GM04504 (cell line): Measurements from ENCODE around the gene HCN1.

Experiments used
- DNase-seq: peaks from one replicate; pipeline ENCODE4 v3.0.0-alpha.2; 2012; ENCODE audit warnings: low read depth

HCN1 gene

DNA sequence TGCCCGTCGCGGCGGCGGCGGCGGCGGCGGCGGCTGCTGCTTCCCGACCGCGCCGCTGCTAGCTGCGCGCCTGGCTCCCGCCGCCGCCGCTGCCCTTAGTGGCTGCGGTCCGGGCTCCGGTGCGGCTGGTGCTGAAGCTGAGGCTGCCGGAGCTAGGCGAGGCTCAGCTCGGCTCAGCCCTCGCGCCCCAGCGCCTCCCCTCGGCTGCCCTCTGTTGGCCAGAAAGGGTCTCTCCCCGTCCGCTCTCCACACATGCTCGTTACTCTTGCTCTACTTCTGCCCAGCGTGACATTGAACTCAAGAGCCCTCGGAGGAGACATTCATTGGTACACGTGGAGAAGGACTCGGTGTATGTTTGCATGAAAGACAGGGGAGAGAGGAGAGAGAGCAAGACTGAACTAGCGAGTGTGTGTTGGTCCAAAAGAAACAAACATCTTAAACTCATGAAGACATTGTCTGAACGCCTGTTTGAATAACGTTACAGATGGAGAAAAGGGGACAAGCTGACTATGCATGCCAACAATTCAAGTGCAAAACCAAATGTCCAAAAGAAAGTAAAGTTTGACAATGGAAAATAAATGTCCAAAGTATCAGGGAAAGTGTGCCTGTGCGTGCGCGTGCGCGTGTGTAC is at the start of gene HCN1:
HCN1 (minus strand) TSS at position 175 of the 631 bp plus-strand sequence.
- peak; percentile 34 for DNase-seq

DNA sequence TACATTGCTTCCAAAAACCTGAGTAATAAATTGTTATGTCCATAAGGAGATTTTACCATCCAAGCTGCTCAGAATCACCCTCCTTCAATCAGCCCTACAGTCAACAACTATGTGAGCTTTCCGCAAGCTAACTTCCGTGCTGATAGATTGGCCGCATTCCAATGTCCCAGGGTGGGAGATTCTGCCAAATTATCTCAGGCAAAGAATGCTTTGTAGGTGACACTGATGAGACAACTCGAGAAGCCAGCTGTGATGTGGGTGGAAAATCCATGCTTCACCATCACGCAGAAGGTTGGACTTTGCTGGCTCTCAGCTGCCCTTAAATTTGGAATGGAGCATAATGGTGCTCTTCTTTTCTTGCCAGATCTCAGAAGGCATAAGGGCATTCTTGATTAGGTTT is 44.9 kb upstream of the HCN1 start:
- DNase-seq: no peak

DNA sequence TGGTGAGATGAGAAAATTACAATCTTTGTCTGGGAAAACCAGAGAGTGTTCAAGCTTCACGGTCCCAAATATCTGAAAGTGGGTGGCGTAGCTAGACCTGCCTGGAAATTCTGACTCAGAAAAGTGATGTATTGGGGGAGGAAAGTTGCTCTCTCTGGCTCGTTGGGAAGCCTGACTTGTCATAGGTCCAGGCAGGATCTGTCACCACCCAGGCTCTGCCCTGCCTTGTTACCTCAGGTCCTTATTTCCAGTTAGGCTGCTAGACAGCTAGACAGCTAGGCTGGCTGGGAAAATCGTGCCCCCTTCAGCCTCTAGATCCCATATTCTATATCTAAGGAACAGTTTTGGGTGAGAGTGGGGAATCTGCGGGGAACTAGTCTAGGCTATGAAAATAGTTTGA is 41.0 kb upstream of the HCN1 start:
- DNase-seq: no peak

DNA sequence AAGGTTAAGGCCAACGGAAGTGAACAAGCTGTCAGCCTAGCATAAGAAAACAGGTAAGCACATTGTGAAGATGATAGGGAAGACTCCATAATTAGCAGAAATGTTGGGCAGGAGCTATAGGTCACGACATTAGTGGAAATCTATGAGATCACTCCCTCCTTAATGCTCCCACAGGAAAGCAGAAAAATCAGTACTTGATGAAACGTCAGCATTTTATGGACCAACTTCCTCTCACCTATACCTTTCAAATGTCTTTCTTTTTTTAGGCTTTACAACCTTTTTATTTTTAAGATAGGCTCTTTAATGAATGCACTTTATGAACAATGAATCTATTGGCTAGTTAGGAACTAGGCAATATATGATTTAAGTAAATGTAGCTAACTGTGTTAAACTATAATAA is 29.4 kb upstream of the HCN1 start:
- DNase-seq: no peak

DNA sequence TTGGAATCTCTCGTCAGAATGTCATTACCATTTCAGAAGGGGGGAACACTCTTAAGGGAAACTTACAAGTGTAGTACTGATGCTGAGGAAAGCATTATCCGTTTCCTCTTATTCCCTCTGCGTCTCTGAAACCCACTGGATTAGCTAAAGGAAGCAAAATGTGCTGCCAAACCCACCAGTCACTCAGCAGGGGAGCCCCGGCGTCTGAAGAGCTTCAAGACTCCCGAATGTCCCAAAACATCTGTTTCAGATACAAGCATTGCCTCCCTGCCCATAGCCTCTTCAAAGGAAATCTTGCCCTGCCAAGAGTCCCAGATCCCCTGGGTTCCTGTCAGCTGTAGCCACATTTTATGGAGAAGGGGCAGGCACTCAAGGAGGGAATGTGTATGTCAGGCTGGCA is 1.0 kb upstream of the HCN1 start:
- no peak for DNase-seq

DNA sequence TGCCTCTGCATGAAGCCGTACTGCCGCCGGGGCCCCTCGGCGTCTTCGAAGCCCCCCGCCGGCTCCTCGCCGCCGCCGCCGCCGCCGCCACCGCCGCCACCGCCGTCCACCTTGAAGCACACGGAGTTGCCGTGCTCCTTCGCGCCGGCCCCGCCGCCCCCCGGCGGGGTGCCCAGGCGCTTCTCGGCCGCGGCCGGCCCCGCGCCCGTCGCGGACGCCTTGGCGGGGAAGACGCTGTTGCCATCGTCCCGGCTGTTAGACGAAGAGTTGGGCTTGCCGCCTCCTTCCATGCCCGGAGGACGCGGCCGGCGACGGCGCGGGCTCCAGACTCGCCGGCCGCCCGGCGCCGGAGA is 400 bp downstream of the HCN1 start:
- no peak for DNase-seq

DNA sequence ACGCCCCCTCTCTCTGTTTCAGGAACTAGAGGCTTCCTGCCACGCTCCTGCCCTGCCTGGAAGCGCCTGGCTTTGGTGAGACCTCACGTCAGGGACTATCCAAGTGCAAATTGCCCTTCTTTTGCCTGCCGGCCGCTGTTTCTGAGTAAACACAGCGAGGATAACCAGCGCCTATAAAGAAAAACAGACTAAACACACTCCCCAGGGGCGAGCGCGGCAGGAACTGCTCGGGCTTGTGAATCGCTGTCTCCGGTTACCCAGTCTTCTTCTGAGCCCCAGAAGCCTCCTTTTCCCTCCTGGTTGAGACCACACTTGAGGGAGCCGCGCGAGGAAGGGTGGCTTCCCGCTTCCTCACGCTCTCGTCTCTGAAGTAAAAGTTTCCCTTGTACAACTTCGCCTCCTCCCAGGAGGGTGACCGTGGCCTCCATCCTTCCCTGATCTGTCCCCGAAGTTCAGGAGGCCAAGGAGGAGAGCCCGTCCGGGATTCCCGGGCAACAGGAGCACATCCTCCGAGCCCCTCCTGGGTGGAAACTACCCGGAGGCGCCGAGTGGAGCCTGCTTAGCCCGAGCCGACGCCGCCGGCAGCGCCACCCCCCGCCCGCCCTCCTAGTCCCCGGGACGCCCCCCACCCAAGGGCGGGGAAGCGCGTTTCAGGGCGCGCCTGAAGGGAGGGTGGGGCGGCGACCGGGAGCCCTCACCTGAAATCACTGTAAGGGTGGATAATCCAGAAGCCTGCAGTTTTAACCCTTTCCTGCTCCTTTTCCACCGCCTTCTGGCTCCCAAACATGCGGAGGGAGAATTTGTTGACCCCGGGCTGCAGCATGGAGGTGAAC is 993 bp downstream of the HCN1 start:
- no peak for DNase-seq

DNA sequence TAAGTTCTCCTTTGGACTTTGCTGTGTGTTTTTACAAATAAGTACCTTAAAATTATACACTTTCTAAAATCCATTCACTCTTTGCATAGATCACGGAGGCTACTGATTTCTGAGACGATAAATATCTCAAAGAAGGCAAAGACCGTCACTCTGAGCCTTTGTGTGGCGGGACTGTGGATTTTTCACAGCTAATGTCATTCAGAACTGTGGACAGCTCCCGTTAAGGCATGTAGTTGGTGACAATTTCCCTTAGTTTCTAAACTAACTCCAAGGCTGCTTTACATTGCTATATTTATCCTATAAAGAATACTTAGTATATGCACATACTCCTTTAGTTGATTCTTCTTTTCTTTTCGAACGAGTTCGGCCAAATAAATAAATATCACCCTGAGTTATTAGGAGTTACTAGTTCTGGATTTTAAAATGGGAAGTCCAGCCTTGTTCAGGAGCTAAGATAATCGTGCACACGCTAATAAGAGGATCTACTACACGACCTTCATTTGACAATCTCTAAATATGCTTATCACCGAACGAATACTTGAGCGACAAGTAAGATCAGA is 1.8 kb downstream of the HCN1 start:
- DNase-seq: no peak

DNA sequence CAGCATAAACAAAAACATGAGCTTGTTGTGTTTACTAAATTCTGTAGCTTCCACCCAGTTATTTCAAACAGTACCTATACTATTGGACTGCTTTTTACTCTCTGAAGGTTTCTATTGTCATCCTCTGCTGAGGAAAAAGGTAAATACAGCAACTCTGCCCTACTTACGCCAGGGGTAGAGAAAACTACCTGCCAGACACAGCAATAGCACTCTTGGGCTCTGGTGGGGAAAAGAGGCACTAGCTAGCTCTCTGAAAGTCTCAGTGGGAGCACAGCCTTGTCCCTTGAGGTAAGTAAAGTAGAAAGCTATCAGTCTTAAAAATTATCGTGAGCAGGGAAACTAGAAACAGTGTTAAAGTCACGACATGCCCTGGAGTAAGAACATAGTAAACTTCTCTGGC is 3.7 kb downstream of the HCN1 start:
- no peak for DNase-seq

DNA sequence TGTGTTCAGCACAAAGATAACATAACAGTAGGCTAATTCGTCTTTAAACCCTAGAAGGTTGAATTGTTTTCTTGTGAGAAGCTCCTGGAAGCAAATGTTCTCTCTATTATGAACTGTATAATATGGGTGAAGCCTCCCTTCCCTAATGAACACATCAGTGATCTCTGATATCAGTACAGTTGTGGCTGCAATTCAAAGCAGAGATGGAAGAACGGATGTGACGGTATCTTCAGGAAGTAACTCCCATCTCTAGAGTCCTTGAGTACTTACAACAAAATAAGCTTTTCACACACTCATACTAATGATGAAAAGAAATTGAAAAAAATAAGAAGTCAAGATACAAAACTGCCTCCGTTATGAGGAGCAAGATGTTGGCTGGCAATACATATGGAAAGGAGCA is 4.5 kb downstream of the HCN1 start:
- no peak for DNase-seq

DNA sequence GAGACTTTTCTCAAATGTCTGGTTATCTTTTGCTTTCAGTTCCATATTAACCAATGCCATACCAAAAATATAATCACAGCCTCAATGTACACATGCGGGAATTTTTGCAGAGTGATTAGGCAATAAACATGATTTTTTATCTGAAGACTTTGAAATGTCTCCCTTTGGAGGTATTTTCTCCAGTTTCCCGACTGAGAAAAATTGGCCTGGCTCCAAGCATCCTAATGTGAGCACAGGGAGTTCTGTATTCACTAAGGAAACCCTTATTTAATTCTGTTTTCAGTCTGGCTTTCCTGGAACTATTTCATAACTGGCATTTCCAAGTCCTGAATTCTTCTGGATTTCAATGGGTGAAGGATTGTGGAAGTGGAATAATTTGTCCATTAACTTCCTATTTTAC is 8.5 kb downstream of the HCN1 start:
- no peak for DNase-seq

DNA sequence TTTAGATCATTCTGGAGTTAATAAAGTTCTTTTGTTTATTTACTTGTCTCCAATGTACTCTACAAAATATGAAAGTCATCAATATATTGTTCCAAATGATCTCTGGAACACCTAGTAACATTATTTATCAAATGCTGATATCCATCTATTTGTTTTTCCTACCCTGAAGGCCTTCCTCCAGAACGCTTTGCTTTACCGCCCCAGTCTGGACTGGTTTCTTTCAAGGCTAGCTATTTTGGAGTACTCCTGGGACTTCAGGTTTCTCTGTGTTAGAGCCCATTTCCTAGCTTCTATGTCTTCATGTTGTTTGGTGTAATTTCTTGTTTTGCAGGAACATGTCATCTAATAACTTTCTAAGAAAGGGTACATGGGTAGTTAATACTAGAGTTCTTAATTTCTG is 9.6 kb downstream of the HCN1 start:
- no peak for DNase-seq

DNA sequence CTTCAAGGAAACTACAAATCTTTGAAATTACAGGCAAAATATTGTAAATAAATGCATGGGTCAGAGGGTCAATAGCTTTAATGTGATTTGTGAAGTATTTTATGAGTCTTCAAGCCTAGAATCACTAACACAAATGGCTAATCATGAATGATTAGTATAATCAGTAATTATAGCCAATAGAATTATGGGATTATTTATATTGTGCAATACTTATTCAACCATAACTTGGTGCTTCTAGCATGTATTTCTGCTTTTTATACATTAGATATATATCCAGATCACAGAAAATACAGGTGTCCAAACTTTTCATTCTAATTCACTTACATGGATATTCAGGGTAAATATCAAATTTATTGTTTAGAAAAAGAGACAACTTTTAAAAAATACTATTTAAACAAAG is 12.1 kb downstream of the HCN1 start:
- no peak for DNase-seq

DNA sequence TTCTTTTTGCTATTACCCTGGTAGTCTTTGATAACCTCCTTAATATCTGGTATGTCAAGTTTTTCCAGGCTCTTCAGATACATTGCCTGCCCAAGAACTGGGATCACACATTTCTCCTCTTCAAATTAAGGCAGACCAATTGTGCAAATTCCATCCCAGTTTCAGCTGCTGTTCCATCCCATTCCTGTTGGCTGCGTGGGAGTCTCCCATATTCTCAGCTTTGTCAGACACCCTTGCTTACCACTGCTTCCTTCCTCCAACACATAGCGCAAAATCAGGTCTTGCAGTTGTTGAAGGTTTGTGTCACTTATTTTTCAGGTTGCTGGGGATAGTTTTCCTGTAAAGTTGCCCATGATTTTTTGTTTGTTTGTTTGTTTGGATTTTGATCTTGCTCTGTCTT is 15.2 kb downstream of the HCN1 start:
- DNase-seq: no peak

DNA sequence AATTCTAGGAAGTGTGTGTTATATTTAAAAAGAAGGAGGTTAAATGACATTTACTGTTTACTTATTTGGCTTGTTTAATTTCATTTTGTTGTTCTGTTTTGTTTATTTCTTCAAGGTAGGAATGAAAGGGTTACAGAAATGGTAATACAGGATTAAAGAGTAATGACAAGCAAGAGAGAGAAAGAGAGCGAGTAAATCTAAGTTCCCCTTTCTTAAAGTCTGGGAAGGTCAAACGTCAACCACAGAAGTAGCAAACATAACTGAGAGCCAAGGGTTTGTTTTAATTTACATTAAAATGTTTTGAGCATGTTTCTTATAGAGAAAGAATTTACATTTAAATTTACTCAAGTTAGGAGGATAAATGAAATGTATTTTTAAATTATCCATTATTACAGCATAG is 18.7 kb downstream of the HCN1 start:
- DNase-seq: no peak

DNA sequence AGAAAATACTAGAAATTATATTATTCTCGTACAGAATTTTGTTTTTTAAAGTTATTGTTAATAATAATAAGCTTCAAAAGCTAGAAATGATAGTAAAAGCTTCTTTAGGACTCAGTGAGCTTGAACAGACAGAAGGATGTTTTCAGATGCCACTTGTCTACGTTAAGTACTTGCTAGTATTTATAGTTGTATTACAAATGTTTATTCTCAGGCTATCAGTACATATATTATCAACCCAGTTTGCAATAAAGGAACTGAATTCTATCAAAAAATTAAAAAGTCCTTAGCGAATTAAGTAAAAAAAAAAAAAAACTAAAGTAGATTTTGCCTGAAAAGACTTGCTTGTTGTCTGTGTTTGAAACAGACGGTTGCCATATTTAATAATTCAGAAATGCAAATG is 23.9 kb downstream of the HCN1 start:
- no peak for DNase-seq

DNA sequence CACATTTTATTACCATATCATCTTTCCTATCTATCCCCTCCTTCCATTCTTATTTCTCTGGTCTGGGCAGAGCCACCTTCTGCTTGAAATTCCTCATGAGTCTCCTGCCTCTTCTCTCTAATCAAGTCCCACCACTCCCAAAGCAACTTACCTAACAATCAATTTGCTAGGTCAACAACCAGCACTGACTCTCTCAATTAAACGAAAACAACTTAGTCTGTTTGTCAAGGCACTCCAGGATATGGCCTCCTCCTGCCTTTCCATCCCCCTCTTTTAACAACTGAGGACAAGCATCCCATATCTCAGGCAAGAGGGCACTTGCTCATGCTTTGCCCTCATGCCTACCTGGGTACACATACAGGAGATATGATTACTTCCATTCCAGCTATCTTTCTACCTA is 47.4 kb downstream of the HCN1 start:
- DNase-seq: no peak

DNA sequence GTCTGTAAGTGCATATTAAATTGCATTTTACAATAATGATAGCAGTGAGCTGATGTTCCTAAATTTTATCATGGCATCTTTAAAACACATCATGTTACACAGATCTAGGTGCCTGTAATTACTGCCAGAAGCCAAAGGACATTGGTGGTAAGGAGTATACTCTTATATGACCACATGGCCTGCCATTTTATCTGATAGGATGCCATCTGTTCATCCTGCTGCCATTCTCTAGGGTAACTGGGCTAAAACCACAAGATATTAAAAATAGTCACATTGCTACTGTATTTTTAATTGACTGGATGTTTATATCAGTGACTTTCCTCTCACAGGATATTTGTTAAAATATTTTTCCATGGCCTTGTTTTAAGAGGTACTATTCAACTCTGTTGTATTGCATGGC is 53.1 kb downstream of the HCN1 start:
- DNase-seq: no peak

DNA sequence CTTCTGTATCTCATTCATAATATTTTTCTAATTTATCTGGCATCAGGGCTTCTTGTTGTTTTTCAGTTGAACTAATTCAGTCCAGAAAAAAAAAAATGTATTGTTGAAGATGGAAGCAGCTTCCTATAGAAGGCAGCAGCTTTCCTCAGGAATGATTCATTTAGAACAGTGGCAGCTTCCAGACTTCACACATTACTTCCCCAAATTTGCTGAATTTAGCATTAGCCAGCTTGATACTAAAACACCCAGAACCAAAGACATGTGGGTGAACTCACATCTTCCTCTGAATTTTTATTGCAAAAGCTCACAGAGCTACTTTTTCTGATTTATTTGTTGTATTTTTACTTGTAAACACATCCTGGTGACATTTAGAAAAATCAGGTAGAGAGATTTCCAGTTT is 53.8 kb downstream of the HCN1 start:
- no peak for DNase-seq

DNA sequence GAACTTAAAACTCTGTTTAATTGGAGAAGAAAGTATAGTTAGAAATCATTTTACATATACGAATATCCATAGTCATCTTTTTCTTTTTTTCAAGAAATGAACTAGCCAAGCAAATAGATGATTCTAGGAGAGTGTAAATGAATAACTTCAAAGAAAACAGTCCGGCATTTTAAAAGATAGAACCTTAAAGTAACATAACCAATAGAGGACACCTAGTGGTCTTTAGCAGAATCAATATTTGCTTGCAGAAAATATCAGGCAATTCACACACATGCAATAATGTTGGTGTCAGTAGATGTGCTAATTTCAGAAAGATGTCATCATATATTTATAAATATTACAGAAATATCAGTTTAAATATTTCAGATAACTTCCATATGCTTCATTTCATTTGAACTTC is 57.1 kb downstream of the HCN1 start:
- no peak for DNase-seq

DNA sequence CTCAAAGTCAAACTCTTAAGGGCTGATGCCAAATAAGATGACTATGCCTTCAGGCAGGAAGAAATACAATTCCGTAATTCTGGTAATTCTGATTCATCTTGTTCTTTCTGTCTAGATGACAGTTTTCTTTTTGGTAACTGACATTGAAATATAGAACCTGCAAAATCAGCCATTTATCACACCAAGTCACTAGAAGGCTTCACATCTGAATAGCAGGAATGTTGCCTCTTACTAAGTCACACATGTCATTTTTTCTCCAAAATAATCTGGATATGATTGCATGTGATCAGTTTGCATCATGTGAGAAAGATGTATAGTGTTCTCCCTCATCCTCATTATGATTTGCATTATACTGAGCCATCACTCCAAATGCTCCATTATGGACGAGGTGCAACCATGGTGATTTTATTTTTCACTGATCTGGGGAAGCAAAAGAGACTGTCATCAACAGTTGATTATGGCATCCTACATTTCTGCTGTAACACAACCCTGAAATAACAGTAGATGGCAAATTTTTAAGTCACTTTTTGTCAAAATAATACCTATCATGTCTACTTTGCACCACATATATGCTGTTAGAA is 69.0 kb downstream of the HCN1 start:
- no peak for DNase-seq

DNA sequence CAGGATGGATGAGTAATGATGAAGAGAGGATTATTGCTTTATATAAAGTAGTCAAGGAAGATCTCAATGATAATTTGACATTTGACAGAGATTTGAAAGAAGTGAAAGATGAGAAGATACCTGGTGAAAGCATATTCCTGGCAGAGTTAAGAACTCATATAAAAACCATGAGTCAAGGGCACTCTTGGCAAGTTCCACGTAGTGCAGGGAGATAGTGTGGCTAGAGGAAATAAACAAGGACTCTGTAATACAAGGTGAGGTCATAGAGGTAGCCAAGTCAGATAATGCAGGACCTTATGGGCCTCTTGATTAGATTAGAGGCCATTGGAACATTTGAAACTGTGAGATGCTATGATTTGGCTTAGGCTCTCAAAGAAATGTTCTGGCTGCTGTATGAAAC is 72.3 kb downstream of the HCN1 start:
- no peak for DNase-seq

DNA sequence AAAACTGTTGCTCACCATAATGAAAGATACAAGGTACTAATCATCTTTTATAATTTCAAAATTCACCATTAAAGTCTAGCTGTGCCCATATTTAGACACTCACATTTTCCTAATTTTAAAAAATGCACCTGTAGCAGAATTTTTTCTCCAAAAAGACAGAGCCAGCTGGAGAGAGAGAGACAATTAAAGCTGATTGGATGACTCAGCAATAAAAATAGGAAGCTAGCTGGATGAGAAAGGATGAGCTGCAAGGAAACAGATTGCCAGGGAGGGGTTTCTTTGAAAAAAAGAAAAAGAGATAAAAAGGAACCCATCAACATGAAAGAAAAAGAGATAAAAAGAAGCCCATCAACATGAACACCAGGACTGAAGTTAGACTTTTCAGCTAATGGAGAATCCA is 73.8 kb downstream of the HCN1 start:
- no peak for DNase-seq
